ENCODE measurements around the gene BRMS1L. TPM values are rescaled to one million over a fixed set of nuclear protein-coding genes. Genes with fewer than 3 reads are reported as not detected.
A peak's percentile ranks its signal among the peaks of the same experiment; 100 is the strongest.

The BRMS1L gene
- total and polyA plus RNA-seq, 2 of the 13 experiments (the other 11 are each of a cell fraction or from before 2014, with no cell fraction given) = 21.1 to 23.8 TPM

DNA sequence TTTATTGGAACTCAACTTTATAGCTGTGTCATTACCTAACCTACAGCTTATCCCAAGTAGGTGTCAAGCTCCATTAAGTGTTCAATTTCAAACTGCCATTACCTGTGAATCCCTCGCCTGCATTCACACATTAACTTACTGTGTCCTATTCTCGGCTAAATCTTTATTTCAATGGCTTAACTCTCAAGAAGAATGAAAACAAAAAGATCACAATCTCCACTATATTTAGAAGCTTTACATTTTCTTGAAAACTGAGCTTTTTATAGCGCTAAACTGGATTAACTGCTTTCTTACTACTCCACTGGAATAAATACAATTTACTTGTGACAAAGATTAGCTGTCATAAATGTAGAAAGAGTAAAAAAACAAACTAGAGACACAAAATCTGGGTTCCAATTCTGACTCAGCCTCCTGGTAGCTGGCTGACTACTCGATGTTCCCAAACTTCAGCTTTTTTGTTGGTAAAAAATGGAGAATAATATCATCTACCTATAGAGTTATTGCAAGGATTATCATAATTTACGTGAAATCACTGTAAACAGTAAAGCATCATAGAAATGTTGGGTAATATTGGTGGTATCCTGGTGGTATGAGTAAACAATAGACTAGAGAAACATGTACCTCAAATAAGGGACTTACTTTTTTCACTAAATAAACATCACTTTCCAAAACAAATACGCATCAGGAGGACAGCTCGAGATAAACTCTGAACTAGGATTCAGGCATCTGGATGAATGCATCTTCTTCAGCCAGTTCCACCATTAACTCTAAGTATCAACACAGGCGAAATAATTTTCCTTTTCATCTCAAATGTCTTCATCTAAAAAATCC lies 18.8 kb upstream of the BRMS1L start (continued):
- TF ChIP-seq, protein P1, sequence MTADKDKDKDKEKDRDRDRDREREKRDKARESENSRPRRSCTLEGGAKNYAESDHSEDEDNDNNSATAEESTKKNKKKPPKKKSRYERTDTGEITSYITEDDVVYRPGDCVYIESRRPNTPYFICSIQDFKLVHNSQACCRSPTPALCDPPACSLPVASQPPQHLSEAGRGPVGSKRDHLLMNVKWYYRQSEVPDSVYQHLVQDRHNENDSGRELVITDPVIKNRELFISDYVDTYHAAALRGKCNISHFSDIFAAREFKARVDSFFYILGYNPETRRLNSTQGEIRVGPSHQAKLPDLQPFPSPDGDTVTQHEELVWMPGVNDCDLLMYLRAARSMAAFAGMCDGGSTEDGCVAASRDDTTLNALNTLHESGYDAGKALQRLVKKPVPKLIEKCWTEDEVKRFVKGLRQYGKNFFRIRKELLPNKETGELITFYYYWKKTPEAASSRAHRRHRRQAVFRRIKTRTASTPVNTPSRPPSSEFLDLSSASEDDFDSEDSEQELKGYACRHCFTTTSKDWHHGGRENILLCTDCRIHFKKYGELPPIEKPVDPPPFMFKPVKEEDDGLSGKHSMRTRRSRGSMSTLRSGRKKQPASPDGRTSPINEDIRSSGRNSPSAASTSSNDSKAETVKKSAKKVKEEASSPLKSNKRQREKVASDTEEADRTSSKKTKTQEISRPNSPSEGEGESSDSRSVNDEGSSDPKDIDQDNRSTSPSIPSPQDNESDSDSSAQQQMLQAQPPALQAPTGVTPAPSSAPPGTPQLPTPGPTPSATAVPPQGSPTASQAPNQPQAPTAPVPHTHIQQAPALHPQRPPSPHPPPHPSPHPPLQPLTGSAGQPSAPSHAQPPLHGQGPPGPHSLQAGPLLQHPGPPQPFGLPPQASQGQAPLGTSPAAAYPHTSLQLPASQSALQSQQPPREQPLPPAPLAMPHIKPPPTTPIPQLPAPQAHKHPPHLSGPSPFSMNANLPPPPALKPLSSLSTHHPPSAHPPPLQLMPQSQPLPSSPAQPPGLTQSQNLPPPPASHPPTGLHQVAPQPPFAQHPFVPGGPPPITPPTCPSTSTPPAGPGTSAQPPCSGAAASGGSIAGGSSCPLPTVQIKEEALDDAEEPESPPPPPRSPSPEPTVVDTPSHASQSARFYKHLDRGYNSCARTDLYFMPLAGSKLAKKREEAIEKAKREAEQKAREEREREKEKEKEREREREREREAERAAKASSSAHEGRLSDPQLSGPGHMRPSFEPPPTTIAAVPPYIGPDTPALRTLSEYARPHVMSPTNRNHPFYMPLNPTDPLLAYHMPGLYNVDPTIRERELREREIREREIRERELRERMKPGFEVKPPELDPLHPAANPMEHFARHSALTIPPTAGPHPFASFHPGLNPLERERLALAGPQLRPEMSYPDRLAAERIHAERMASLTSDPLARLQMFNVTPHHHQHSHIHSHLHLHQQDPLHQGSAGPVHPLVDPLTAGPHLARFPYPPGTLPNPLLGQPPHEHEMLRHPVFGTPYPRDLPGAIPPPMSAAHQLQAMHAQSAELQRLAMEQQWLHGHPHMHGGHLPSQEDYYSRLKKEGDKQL (CRISPR knock-in tag; IDR thresholded peaks at IDR 0.05; ENCODE audit: low read depth) = peak; percentile 96
- TF ChIP-seq ZFP82 (CRISPR knock-in tag; IDR thresholded peaks at IDR 0.05; ENCODE audit: borderline replicate concordance) (no peak; the same call in 1 of the 2 replicates), GABPB1 (CRISPR knock-in tag; IDR thresholded peaks at IDR 0.05) (no peak; the same call in 1 of the 2 replicates), GATAD2A (CRISPR knock-in tag; IDR thresholded peaks at IDR 0.05) (peak; percentile 98), TCF7L2 (IDR thresholded peaks at IDR 0.05; ENCODE audit: low read depth, low read length) (no peak), BORCS8-MEF2B (CRISPR knock-in tag; IDR thresholded peaks at IDR 0.05) (no peak), SP5 (CRISPR knock-in tag; IDR thresholded peaks at IDR 0.05; ENCODE audit: borderline replicate concordance, low read depth) (peak; percentile 63), PPARG (CRISPR knock-in tag; conservative IDR thresholded peaks at IDR 0.05) (peak; percentile 76; the same call in 1 of the 2 replicates), MBNL3 (CRISPR knock-in tag; conservative IDR thresholded peaks at IDR 0.05) (no peak), PHF5A (CRISPR knock-in tag; IDR thresholded peaks at IDR 0.05; ENCODE audit: low read depth, unreplicated experiment) (peak; percentile 68), PAWR (CRISPR knock-in tag; IDR thresholded peaks at IDR 0.05; ENCODE audit: borderline replicate concordance) (no peak), YEATS4 (CRISPR knock-in tag; IDR thresholded peaks at IDR 0.05; ENCODE audit: borderline replicate concordance) (peak; percentile 37; the same call in 1 of the 2 replicates)
- TF ChIP-seq, protein P2, sequence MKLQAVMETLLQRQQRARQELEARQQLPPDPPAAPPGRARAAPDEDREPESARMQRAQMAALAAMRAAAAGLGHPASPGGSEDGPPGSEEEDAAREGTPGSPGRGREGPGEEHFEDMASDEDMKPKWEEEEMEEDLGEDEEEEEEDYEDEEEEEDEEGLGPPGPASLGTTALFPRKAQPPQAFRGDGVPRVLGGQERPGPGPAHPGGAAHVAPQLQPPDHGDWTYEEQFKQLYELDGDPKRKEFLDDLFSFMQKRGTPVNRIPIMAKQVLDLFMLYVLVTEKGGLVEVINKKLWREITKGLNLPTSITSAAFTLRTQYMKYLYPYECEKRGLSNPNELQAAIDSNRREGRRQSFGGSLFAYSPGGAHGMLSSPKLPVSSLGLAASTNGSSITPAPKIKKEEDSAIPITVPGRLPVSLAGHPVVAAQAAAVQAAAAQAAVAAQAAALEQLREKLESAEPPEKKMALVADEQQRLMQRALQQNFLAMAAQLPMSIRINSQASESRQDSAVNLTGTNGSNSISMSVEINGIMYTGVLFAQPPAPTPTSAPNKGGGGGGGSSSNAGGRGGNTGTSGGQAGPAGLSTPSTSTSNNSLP (IDR thresholded peaks at IDR 0.05; ENCODE audit: low read depth, low read length) = peak; percentile 82
- TF ChIP-seq, protein P3, sequence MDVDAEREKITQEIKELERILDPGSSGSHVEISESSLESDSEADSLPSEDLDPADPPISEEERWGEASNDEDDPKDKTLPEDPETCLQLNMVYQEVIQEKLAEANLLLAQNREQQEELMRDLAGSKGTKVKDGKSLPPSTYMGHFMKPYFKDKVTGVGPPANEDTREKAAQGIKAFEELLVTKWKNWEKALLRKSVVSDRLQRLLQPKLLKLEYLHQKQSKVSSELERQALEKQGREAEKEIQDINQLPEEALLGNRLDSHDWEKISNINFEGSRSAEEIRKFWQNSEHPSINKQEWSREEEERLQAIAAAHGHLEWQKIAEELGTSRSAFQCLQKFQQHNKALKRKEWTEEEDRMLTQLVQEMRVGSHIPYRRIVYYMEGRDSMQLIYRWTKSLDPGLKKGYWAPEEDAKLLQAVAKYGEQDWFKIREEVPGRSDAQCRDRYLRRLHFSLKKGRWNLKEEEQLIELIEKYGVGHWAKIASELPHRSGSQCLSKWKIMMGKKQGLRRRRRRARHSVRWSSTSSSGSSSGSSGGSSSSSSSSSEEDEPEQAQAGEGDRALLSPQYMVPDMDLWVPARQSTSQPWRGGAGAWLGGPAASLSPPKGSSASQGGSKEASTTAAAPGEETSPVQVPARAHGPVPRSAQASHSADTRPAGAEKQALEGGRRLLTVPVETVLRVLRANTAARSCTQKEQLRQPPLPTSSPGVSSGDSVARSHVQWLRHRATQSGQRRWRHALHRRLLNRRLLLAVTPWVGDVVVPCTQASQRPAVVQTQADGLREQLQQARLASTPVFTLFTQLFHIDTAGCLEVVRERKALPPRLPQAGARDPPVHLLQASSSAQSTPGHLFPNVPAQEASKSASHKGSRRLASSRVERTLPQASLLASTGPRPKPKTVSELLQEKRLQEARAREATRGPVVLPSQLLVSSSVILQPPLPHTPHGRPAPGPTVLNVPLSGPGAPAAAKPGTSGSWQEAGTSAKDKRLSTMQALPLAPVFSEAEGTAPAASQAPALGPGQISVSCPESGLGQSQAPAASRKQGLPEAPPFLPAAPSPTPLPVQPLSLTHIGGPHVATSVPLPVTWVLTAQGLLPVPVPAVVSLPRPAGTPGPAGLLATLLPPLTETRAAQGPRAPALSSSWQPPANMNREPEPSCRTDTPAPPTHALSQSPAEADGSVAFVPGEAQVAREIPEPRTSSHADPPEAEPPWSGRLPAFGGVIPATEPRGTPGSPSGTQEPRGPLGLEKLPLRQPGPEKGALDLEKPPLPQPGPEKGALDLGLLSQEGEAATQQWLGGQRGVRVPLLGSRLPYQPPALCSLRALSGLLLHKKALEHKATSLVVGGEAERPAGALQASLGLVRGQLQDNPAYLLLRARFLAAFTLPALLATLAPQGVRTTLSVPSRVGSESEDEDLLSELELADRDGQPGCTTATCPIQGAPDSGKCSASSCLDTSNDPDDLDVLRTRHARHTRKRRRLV (CRISPR knock-in tag; IDR thresholded peaks at IDR 0.05) = no peak
- TF ChIP-seq, protein P4, sequence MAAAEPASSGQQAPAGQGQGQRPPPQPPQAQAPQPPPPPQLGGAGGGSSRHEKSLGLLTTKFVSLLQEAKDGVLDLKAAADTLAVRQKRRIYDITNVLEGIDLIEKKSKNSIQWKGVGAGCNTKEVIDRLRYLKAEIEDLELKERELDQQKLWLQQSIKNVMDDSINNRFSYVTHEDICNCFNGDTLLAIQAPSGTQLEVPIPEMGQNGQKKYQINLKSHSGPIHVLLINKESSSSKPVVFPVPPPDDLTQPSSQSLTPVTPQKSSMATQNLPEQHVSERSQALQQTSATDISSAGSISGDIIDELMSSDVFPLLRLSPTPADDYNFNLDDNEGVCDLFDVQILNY (CRISPR knock-in tag; conservative IDR thresholded peaks at IDR 0.05) = no peak

Measured in HepG2 (cell line).